Measurements from ENCODE around the gene MYBPC2.

- no peak for TF ChIP-seq POLR2A (IDR thresholded peaks at IDR 0.05)
- TF ChIP-seq CTCF (IDR thresholded peaks at IDR 0.05), result no peak
Observed at GRCh38 chr19:50501186-50501567, 68.5 kb downstream of the MYBPC2 start.

Measured in right lobe of liver (tissue), 4 donors.